Measurements from ENCODE around the gene IRF2.

Gene IRF2

DNA sequence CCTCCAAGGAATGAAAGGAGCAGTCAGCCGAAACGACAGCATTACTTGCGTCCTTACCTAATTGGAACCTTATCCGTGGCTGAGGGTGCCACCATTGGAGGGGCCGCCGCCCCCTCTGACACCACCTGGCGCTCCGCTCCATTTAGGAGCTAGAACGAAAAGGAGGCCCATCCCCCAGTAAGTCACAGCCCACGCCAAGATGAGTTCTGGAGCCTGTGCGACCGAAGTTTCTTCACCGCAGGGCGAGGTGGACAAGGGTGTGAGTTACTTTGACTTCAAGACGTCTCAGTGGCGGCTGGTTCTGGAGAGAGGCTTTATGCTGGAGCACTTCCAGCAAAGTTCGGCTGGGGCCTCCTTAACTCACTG, 729 bp upstream of the IRF2 start:
- peak; percentile 8 to 50 for DNase-seq (ENCODE audit: low read depth in 1 of 2, low spot score in 1 of 2)

- DNase-seq (ENCODE audit: low read depth in 1 of 2, low spot score in 1 of 2): peak; percentile 9 to 24
Measured at GRCh38 chr4:184473499-184474262, 669 bp downstream of the IRF2 start.

GRCh38 chr4:184472614-184473498, 1.5 kb downstream of the IRF2 start:
- DNase-seq (ENCODE audit: low read depth in 1 of 2, low spot score in 1 of 2): peak; percentile 9 to 33

GRCh38 chr4:184471881-184472613, 2.3 kb downstream of the IRF2 start:
- DNase-seq (ENCODE audit: low read depth in 1 of 2, low spot score in 1 of 2): no peak

DNA sequence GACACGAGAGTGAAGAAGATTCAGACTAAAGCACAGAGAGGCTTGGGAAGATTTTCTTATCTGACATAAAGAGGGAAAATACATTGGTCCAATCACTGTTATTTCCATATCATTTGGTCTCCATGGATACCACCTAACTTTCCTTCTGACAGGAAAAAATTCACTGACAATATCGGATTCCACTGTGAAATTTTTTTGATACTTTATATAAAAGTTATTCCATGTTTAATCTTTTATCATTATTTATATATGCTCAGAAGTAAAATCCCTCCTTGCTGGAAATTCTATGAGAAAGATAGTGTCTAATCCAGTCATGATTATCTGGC, 3.6 kb downstream of the IRF2 start:
- no peak for DNase-seq (ENCODE audit: low read depth in 1 of 2, low spot score in 1 of 2)

GRCh38 chr4:184466634-184467033, 7.7 kb downstream of the IRF2 start:
- DNase-seq (ENCODE audit: low read depth in 1 of 2, low spot score in 1 of 2): no peak

- DNase-seq (ENCODE audit: low read depth in 1 of 2, low spot score in 1 of 2): no peak
Measured at GRCh38 chr4:184464759-184465454, 9.4 kb downstream of the IRF2 start.

- no peak for DNase-seq (ENCODE audit: low read depth in 1 of 2, low spot score in 1 of 2)
Measured at GRCh38 chr4:184463856-184464255, 10.5 kb downstream of the IRF2 start.

- no peak for DNase-seq (ENCODE audit: low read depth in 1 of 2, low spot score in 1 of 2)
Measured at GRCh38 chr4:184463158-184463557, 11.2 kb downstream of the IRF2 start.

GRCh38 chr4:184462724-184463123, 11.6 kb downstream of the IRF2 start:
- DNase-seq (ENCODE audit: low read depth in 1 of 2, low spot score in 1 of 2): no peak

- no peak for DNase-seq (ENCODE audit: low read depth in 1 of 2, low spot score in 1 of 2)
Measured at GRCh38 chr4:184461711-184462441, 12.5 kb downstream of the IRF2 start.

DNA sequence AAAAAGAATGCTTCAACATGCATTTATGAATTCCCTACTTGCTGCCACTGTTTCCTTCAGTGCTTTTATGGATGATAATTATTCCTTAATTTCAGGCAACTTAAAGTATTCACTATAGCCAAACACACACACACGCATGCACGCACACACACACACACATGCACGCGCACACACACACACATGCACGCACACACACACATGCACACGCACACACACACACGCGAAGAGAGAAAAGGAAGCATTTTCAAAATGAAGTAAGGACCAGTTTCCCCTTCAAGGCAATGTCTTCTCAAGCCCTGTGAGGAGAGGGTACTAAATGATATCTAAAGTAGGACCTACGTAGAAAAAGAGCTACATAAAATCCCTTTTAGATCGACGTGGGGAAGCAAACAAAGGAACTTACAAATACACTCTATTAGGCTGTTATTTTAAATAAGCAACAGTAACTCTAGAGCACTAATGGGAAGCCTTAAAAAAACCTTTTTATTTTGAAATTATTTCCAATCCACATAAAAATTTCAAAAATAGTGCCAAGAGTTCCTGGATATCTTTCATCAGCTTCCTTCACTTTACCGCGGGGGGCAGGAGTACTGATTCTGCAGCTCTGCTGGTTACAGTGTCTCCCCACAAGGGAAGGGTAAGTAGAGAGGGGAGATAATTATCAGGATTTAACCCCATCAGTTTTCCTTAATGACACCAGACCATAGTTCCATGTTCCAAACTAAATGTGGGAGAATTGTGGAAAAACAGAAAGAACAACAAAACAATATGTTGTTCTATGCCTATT, 13.7 kb downstream of the IRF2 start:
- DNase-seq (ENCODE audit: low read depth in 1 of 2, low spot score in 1 of 2): no peak

- DNase-seq (ENCODE audit: low read depth in 1 of 2, low spot score in 1 of 2): no peak
Measured at GRCh38 chr4:184459413-184459812, 14.9 kb downstream of the IRF2 start.

DNA sequence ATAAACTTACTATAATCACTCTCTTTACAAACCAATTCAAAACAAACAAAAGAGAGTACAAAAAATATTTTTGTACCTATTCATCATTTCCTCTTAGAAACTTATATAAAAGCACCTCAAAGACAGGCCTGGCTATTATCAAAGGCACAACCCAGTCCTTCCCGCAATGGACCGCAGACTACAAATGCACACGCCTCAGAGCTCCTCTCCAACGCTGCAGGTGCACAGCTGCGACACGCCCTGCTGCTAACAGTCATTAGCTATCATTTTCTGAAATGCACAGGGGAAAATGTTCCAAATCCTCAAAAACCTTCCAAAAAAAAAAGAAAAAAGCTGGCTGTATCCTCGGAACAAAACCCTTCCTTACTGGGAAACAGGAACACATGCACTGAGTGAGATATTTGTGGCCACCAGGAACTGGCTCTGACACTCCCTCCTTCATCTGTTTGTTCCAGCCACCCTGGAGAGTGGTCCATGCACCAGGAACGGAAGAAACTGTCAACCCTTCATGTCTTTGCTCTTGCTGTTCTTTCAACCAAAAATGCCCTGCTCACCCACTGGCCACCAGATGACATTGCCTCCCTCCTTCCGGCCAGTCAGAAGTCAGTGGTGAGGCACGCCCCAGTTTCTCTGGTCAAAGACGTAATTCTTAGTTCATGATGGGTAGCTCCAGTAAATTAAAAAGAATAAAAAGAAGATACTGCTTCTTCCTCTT, 16.7 kb downstream of the IRF2 start:
- DNase-seq (ENCODE audit: low read depth in 1 of 2, low spot score in 1 of 2): no peak

GRCh38 chr4:184456337-184456736, 18.0 kb downstream of the IRF2 start:
- DNase-seq (ENCODE audit: low read depth in 1 of 2, low spot score in 1 of 2): no peak

DNA sequence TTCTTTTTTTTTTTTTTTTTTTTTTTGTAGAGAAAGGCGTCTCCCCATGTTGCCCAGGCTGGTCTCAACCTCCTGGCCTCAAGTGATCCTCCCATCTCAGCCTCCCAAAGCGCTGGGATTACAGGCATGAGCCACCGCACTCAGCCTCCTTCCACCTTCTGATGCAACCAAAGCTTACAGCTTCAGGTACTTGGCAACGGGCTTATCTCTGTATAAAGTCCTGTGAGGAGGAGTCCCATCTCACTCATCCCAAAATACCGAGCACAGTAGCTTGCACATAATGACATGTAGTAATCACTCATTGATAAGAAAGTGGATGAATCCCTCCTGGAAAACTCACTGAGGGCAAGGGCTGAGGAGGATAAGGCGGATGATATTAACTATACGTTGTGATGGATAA, 19.1 kb downstream of the IRF2 start:
- no peak for DNase-seq (ENCODE audit: low read depth in 1 of 2, low spot score in 1 of 2)

DNA sequence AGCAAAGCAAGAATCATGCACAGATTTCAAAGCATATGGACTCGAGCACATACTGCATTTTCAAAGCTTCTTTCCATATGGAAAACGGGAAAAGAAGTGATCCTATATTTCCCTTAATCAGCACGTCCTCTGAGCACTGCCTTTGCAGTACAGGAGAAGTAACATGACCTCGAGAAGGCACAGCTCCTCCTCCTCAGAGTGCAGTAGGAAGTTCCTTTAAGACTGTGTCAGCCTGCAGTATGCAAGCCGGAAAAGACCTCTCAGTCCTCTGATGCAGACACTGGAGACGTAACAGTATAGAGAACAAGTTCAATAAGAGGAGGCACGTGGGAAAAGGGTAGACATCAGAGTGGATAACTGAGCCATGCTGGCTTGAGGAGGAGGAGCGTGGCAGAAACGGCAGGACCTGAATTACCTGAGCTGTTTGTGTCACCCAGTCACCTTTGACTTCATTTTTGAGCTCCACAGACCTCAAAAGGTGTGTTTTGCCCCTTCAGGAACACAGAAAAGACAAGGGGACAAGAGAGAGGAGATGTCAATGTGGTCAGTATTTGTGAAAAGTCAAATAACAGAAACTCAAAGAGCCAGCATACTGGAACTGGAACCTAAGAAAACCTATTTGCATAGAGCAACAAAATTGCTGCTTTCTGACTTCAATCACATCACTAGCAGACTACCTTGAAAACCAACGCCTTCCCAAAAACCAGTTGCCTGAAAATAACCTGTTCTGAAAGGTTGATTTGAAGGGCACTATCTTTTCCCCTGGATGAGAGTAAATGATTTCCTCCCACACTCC, 20.8 kb downstream of the IRF2 start:
- peak in 1 of 2 donors; percentile 12 for DNase-seq (ENCODE audit: low read depth in 1 of 2, low spot score in 1 of 2)

- no peak for DNase-seq (ENCODE audit: low read depth in 1 of 2, low spot score in 1 of 2)
Measured at GRCh38 chr4:184452740-184453139, 21.6 kb downstream of the IRF2 start.

Measured in stimulated activated CD4-positive, alpha-beta T cell treated with anti-CD3 and anti-CD28 coated beads, Interleukin-15, amount 100 ng/mL, for 1 hour (primary cell).